ENCODE measurements around the gene PRKG1. TPM values are rescaled to one million over a fixed set of nuclear protein-coding genes. Genes with fewer than 3 reads are reported as not detected.

The PRKG1 gene
- total and polyA plus RNA-seq, 2 donors (not counting 1 experiment from before 2014, with no cell fraction given): not detected

GRCh38 chr10:51950371-51950995 lies 876.2 kb downstream of the PRKG1 start:
- CTCF ChIA-PET: no interaction called here
- Histone ChIP-seq H3K27ac (ENCODE audit: low read length in 2 of 2) (no peak overlapping the region), H3K79me2 (ENCODE audit: control insufficient read depth, insufficient read depth, low read length) (no peaks in the 10 kb centered on the region), H3K9me3 (ENCODE audit: control extremely low read depth in 1 of 3, control insufficient read depth in 2 of 3, insufficient read depth in 1 of 3, low read length in 2 of 3) (no peaks in the 10 kb centered on the region), H4K20me1 (ENCODE audit: control insufficient read depth, insufficient read depth, low read length, poor library complexity, severe bottlenecking) (no peaks in the 10 kb centered on the region), H3K4me1 (ENCODE audit: control insufficient read depth in 2 of 2, insufficient read depth in 2 of 2, low read length in 2 of 2) (no peaks in the 10 kb centered on the region), H2AFZ (ENCODE audit: insufficient read depth, low read depth, low read length, poor library complexity, severe bottlenecking) (no peak overlapping the region), H3K36me3 (replicated peaks in 1 of 2; ENCODE audit: control extremely low read depth in 1 of 2, control insufficient read depth in 1 of 2, extremely low read depth in 1 of 2, insufficient read depth in 2 of 2, low read length in 1 of 2) (no peaks in the 10 kb centered on the region), H3K27me3 (replicated peaks in 1 of 4; ENCODE audit: control extremely low read depth in 1 of 4, control insufficient read depth in 3 of 4, insufficient read depth in 4 of 4, low read length in 3 of 4) (no peaks in the 10 kb centered on the region), H3K4me3 (ENCODE audit: control extremely low read depth in 1 of 5, extremely low read depth in 1 of 5, insufficient read depth in 1 of 5, low read depth in 2 of 5, low read length in 4 of 5) (no peak overlapping the region), H3K9ac (ENCODE audit: low read length) (no peak overlapping the region), H3K4me2 (replicated peaks; ENCODE audit: low read depth, low read length, poor library complexity, severe bottlenecking) (no peak overlapping the region)
- H3K27ac Mint-ChIP-seq: no peak overlapping the region
- intact Hi-C loops (cut with micrococcal nuclease): no loop called here
- 89% methylated on average over 10 of the region's 10 CpGs for WGBS (ENCODE audit: insufficient coverage)
- ATAC-seq (ENCODE audit: low read depth) (no peak), DNase-seq (no peak)
- TF ChIP-seq, protein P1, sequence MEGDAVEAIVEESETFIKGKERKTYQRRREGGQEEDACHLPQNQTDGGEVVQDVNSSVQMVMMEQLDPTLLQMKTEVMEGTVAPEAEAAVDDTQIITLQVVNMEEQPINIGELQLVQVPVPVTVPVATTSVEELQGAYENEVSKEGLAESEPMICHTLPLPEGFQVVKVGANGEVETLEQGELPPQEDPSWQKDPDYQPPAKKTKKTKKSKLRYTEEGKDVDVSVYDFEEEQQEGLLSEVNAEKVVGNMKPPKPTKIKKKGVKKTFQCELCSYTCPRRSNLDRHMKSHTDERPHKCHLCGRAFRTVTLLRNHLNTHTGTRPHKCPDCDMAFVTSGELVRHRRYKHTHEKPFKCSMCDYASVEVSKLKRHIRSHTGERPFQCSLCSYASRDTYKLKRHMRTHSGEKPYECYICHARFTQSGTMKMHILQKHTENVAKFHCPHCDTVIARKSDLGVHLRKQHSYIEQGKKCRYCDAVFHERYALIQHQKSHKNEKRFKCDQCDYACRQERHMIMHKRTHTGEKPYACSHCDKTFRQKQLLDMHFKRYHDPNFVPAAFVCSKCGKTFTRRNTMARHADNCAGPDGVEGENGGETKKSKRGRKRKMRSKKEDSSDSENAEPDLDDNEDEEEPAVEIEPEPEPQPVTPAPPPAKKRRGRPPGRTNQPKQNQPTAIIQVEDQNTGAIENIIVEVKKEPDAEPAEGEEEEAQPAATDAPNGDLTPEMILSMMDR (IDR thresholded peaks at IDR 0.05): no peak
- TF ChIP-seq EZH2 (IDR thresholded peaks at IDR 0.05; ENCODE audit: borderline replicate concordance, insufficient read depth, low read depth, low read length, poor library complexity, severe bottlenecking): no peak
- no peaks in the 10 kb centered on the region for H3K4me1 Mint-ChIP-seq
- no peaks in the 10 kb centered on the region for H3K9me3 Mint-ChIP-seq (ENCODE audit: insufficient read depth)
- H3K27me3 Mint-ChIP-seq: no peaks in the 10 kb centered on the region
- H3K4me3 Mint-ChIP-seq: no peak overlapping the region
- POLR2A ChIA-PET: no interaction called here

DNA sequence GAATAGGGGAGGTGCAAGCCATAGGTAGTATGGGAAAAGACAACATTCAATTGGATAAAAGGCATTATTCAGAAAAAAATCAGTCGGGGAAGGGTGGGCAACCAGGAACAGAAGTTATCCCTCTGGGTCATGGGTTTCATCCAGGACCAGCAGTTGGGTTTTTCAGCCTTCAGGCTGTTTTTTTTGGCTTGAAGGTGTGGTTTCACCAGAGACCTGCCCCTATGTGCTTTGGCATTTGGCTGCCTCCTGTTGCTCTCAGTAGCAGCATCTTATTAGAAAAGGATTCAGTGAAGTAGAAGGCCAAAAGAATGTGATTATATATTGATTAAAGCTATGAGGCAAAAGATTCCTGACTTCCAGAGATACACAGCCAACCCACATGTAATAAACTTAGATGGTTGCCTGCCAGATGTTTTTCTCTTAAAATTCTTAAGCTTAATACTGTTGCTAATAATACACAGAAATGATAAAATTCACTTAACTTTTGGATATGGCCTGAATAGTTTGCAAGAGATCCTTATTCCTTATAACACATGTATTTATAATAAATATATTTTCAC lies 876.8 kb downstream of the PRKG1 start:
- POLR2A ChIA-PET: no interaction called here
- ATAC-seq (ENCODE audit: low read depth) (no peak), DNase-seq (no peak)
- H3K27ac Mint-ChIP-seq: no peak overlapping the region
- Histone ChIP-seq H2AFZ (ENCODE audit: insufficient read depth, low read depth, low read length, poor library complexity, severe bottlenecking) (no peak overlapping the region), H3K4me2 (replicated peaks; ENCODE audit: low read depth, low read length, poor library complexity, severe bottlenecking) (no peak overlapping the region), H4K20me1 (ENCODE audit: control insufficient read depth, insufficient read depth, low read length, poor library complexity, severe bottlenecking) (no peaks in the 10 kb centered on the region), H3K79me2 (ENCODE audit: control insufficient read depth, insufficient read depth, low read length) (no peaks in the 10 kb centered on the region), H3K4me3 (ENCODE audit: control extremely low read depth in 1 of 5, extremely low read depth in 1 of 5, insufficient read depth in 1 of 5, low read depth in 2 of 5, low read length in 4 of 5) (no peak overlapping the region), H3K4me1 (ENCODE audit: control insufficient read depth in 2 of 2, insufficient read depth in 2 of 2, low read length in 2 of 2) (no peaks in the 10 kb centered on the region), H3K9me3 (ENCODE audit: control extremely low read depth in 1 of 3, control insufficient read depth in 2 of 3, insufficient read depth in 1 of 3, low read length in 2 of 3) (no peaks in the 10 kb centered on the region), H3K36me3 (replicated peaks in 1 of 2; ENCODE audit: control extremely low read depth in 1 of 2, control insufficient read depth in 1 of 2, extremely low read depth in 1 of 2, insufficient read depth in 2 of 2, low read length in 1 of 2) (no peaks in the 10 kb centered on the region), H3K9ac (ENCODE audit: low read length) (no peak overlapping the region), H3K27ac (ENCODE audit: low read length in 2 of 2) (no peak overlapping the region), H3K27me3 (replicated peaks in 1 of 4; ENCODE audit: control extremely low read depth in 1 of 4, control insufficient read depth in 3 of 4, insufficient read depth in 4 of 4, low read length in 3 of 4) (no peaks in the 10 kb centered on the region)
- CTCF ChIA-PET: no interaction called here
- TF ChIP-seq EZH2 (IDR thresholded peaks at IDR 0.05; ENCODE audit: borderline replicate concordance, insufficient read depth, low read depth, low read length, poor library complexity, severe bottlenecking): no peak
- TF ChIP-seq, protein P1 (IDR thresholded peaks at IDR 0.05): no peak
- H3K27me3 Mint-ChIP-seq: no peaks in the 10 kb centered on the region
- no peak overlapping the region for H3K4me3 Mint-ChIP-seq
- WGBS (ENCODE audit: insufficient coverage): 88% methylated on average over 1 of the region's 1 CpG
- no peaks in the 10 kb centered on the region for H3K4me1 Mint-ChIP-seq
- H3K9me3 Mint-ChIP-seq (ENCODE audit: insufficient read depth): no peaks in the 10 kb centered on the region
- intact Hi-C loops (cut with micrococcal nuclease): no loop called here

Measured in B cell (primary cell).